Keratinocyte (primary cell): Measurements from ENCODE around the gene ART4.

ENCODE experiments used
- EZH2 ChIP-seq: IDR thresholded peaks from one replicate; pipeline ENCODE4 v1.6.1; 2012; ENCODE audit warnings: inconsistent platforms, mild to moderate bottlenecking, low read length, moderate library complexity
- TF ChIP-seq, protein P1 (sequence below), 3 experiments: IDR thresholded peaks in 1 of 3; conservative IDR thresholded peaks in 1 of 3; optimal IDR thresholded peaks in 1 of 3; 2 replicates in 2 of 3; 3 replicates in 1 of 3; pipeline versions ENCODE3 to v1.5.1; 2011; ENCODE audit warnings: low read length in 3 of 3, mild to moderate bottlenecking in 3 of 3, moderate library complexity in 2 of 3, control low read depth in 1 of 3, inconsistent platforms in 1 of 3; ENCODE audit not compliant: insufficient read depth in 2 of 3; ENCODE audit errors: extremely low read depth in 1 of 3

DNA sequence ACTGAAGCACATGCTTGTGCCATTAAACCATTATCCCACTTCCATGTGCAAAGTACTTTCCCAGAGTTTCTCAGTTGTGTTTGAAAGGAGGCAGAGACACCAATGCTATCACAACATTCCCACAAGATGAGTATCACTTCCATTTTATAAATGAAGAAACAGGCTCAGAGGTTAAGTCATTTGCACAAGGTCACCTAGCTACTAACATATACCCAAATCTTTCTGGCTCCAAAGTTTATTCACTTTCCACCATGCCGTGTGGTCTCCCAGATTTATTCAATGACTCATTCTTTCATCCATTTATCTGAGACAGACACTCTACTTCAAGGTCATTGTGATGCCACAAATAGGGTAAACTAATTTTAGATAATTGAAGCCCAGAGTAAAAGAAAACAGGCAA lies 9.4 kb downstream of the ART4 start:
- TF ChIP-seq, protein P1, sequence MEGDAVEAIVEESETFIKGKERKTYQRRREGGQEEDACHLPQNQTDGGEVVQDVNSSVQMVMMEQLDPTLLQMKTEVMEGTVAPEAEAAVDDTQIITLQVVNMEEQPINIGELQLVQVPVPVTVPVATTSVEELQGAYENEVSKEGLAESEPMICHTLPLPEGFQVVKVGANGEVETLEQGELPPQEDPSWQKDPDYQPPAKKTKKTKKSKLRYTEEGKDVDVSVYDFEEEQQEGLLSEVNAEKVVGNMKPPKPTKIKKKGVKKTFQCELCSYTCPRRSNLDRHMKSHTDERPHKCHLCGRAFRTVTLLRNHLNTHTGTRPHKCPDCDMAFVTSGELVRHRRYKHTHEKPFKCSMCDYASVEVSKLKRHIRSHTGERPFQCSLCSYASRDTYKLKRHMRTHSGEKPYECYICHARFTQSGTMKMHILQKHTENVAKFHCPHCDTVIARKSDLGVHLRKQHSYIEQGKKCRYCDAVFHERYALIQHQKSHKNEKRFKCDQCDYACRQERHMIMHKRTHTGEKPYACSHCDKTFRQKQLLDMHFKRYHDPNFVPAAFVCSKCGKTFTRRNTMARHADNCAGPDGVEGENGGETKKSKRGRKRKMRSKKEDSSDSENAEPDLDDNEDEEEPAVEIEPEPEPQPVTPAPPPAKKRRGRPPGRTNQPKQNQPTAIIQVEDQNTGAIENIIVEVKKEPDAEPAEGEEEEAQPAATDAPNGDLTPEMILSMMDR (optimal IDR thresholded peaks at IDR 0.05 in 1 of 3, IDR thresholded peaks at IDR 0.05 in 1 of 3, conservative IDR thresholded peaks at IDR 0.05 in 1 of 3; ENCODE audit: extremely low read depth in 1 of 3, insufficient read depth in 2 of 3, low read length in 3 of 3): no peak
- TF ChIP-seq EZH2: no peak
